K562 (cell line): ENCODE data around the gene TSPAN32. TPM values are rescaled to one million over a fixed set of nuclear protein-coding genes. Genes with fewer than 3 reads are reported as not detected.

Experiments
- ATAC-seq: fragments of 200-7000 bp; cut with Tn5 transposase; 3 replicates; pipeline ENCODE4 v1.9.1; 2020; ENCODE audit warnings: moderate library complexity
- BruUV-seq: library from RNA; stranded (reverse); fragments of 400-500 nt; replicated peaks from 2 replicates; lab custom pipeline; 2021; lab: Mats Ljungman, UMichigan
- CTCF ChIA-PET: fragments of 300-600 bp; formaldehyde crosslinking; extraction: SDS; loops from one replicate; lab custom pipeline; 2021; ENCODE audit warnings: low intra/inter-chr PET ratio; lab: Yijun Ruan, JAX
- POLR2A ChIA-PET: fragments of 300-600, 350-650 bp; sonication (Branson Sonifier 250); formaldehyde crosslinking; extraction: SDS; loops from one replicate; lab custom pipeline; 2021; ENCODE audit warnings: antibody characterized with exemption, inconsistent platforms; lab: Yijun Ruan, JAX
- DNase-seq, 4 experiments: peaks; one replicate each; pipeline versions ENCODE4 v3.0.0 to v3.0.0-alpha.2; 2011 to 2018; ENCODE audit warnings: low spot score in 3 of 4, mixed read lengths in 3 of 4; ENCODE audit errors: extremely low read depth in 1 of 4
- FAIRE-seq: peaks from 2 replicates; lab custom pipeline; 2011; peaks lifted over from hg19 to GRCh38; lab: Jason Lieb, UNC
- H2AFZ ChIP-seq: 2 replicates; pipeline ENCODE4 v1.6.0; 2011; ENCODE audit warnings: low read depth, low read length, control low read depth, inconsistent platforms
- H3K27ac ChIP-seq: fragments of 200-600 bp; 3 replicates; pipeline ENCODE4 v1.8.0; 2011; ENCODE audit warnings: low read depth, mild to moderate bottlenecking, control low read depth, inconsistent platforms, low read length, moderate library complexity, mixed read lengths; ENCODE audit errors: extremely low read depth
- H3K27me3 ChIP-seq, 2 experiments: fragments of 300-600 bp in 1 of 2; 2 replicates in 1 of 2; 3 replicates in 1 of 2; pipeline versions ENCODE4 v1.6.0 to v1.8.0; 2011; ENCODE audit warnings: inconsistent platforms in 2 of 2, low read length in 2 of 2, mild to moderate bottlenecking in 1 of 2, mixed read lengths in 1 of 2, moderate library complexity in 1 of 2; ENCODE audit not compliant: control insufficient read depth in 2 of 2, insufficient read depth in 2 of 2
- H3K36me3 ChIP-seq: fragments of 300-600 bp; 3 replicates; pipeline ENCODE4 v1.8.0; 2011; ENCODE audit warnings: mild to moderate bottlenecking, low read length, inconsistent platforms; ENCODE audit not compliant: control insufficient read depth, insufficient read depth
- H3K4me1 ChIP-seq, 2 experiments: fragments of 200-600 bp in 1 of 2; replicated peaks in 1 of 2; 2 replicates in 1 of 2; 3 replicates in 1 of 2; pipeline versions ENCODE4 v1.5.1 to v1.8.0; 2011; ENCODE audit warnings: inconsistent platforms in 2 of 2, low read length in 2 of 2, mild to moderate bottlenecking in 1 of 2, mixed read lengths in 1 of 2, moderate library complexity in 1 of 2; ENCODE audit not compliant: control insufficient read depth in 2 of 2, insufficient read depth in 2 of 2
- H3K4me2 ChIP-seq: 2 replicates; pipeline ENCODE4 v1.6.1; 2011; ENCODE audit warnings: low read length, control low read depth, inconsistent platforms, mixed read lengths; ENCODE audit not compliant: insufficient read depth
- H3K4me3 ChIP-seq: fragments of 200-600 bp; sonication (generic), shearing (Covaris generic); 2 replicates; pipeline ENCODE4 v1.5.1; 2016; ENCODE audit warnings: control low read depth, inconsistent platforms
- H3K79me2 ChIP-seq: fragments of 200-600 bp; 3 replicates; pipeline ENCODE4 v1.8.0; 2011; ENCODE audit warnings: low read length, inconsistent platforms; ENCODE audit not compliant: control insufficient read depth, insufficient read depth
- H3K9ac ChIP-seq, 2 experiments: 2 replicates each; pipeline versions ENCODE4 v1.6.0 to v1.6.1; 2011; ENCODE audit warnings: low read depth in 2 of 2, low read length in 2 of 2, control low read depth in 1 of 2, inconsistent platforms in 1 of 2, mild to moderate bottlenecking in 1 of 2, mixed read lengths in 1 of 2; ENCODE audit not compliant: insufficient read depth in 1 of 2
- H3K9me1 ChIP-seq: one replicate; pipeline ENCODE4 v1.6.0; 2011; ENCODE audit warnings: inconsistent platforms, mild to moderate bottlenecking, low read length, moderate library complexity; ENCODE audit not compliant: control insufficient read depth, insufficient read depth
- H3K9me3 ChIP-seq: replicated peaks from 2 replicates; pipeline ENCODE4 v1.5.1; 2011; ENCODE audit warnings: low read depth, low read length, inconsistent platforms; ENCODE audit not compliant: control insufficient read depth, insufficient read depth
- H4K20me1 ChIP-seq: replicated peaks from 2 replicates; pipeline ENCODE4 v1.6.1; 2011; ENCODE audit warnings: low read length, inconsistent platforms, mixed read lengths; ENCODE audit not compliant: control insufficient read depth, insufficient read depth
- LCOR ChIP-seq: sonication (generic); formaldehyde crosslinking; IDR thresholded peaks from 2 replicates; pipeline ENCODE4 v1.8.0; 2022; ENCODE audit warnings: mild to moderate bottlenecking, missing genetic modification reagents
- NFYB ChIP-seq: IDR thresholded peaks from 2 replicates; pipeline ENCODE4 v1.6.1; 2011; ENCODE audit warnings: mild to moderate bottlenecking, moderate library complexity; ENCODE audit not compliant: insufficient read length; ENCODE audit errors: extremely low read depth
- NR3C1 ChIP-seq: sonication (generic); formaldehyde crosslinking; IDR thresholded peaks from 2 replicates; pipeline ENCODE4 v1.8.1; 2022; ENCODE audit warnings: missing genetic modification reagents
- POLR2A ChIP-seq: fragments of 450-650 bp; conservative IDR thresholded peaks from 2 replicates; pipeline ENCODE4 v1.6.1; 2016
- ZNF174 ChIP-seq: fragments of 250-450 bp; sonication (Bioruptor Pico); IDR thresholded peaks from 2 replicates; pipeline ENCODE4 v1.4.0; 2020; ENCODE audit warnings: mild to moderate bottlenecking
- ZNF408 ChIP-seq: fragments of 250-450 bp; sonication (Bioruptor Pico); IDR thresholded peaks from 2 replicates; pipeline ENCODE4 v1.4.0; 2020; ENCODE audit warnings: low read depth, mild to moderate bottlenecking, moderate library complexity
- ZNF445 ChIP-seq: fragments of 250-450 bp; sonication (Bioruptor Pico); IDR thresholded peaks from 2 replicates; pipeline ENCODE4 v1.4.0; 2020; ENCODE audit warnings: low read depth, mild to moderate bottlenecking, moderate library complexity
- ZNF668 ChIP-seq: fragments of 250-450 bp; sonication (Bioruptor Pico); IDR thresholded peaks from 2 replicates; pipeline ENCODE4 v1.8.0; 2022; ENCODE audit warnings: mild to moderate bottlenecking, inconsistent platforms
- ZNF830 ChIP-seq: fragments of 250-450 bp; sonication (Bioruptor Pico); IDR thresholded peaks from 2 replicates; pipeline ENCODE4 v1.5.0; 2021; ENCODE audit warnings: mild to moderate bottlenecking
- WGBS: fragments of 100-300 bp; shearing (Covaris generic); methylation state at CpG from one replicate; pipeline ENCODE4 v1.1.6; 2016; ENCODE audit warnings: low coverage, mixed read lengths; ENCODE audit not compliant: insufficient coverage; ENCODE audit errors: missing lambda C conversion rate; 5-methylcytosine and 5-hydroxymethylcytosine counted together
- in situ Hi-C: fragments of 300-500 bp; cut with MboI; formaldehyde crosslinking; loops from 4 replicates; pipeline ENCODE4 v1.15.0; 2018; ENCODE audit warnings: inconsistent platforms, mixed read lengths
- intact Hi-C: fragments of 100-400 bp; cut with micrococcal nuclease; formaldehyde crosslinking; loops from 2 replicates; pipeline ENCODE4 v1.14.2; 2022
- polyA plus RNA-seq, 8 experiments: library from polyadenylated mRNA; depleted of rRNA in 4 of 8; stranded (reverse) in 5 of 8; unstranded in 3 of 8; fragments of >200 nt; fragmentation: Nextera tagmentation in 2 of 8; fragmentation: Illumina TruSeq in 1 of 8; extraction: Ambion mirVana in 2 of 8; extraction: Trizol in 1 of 8; gene quantifications; 2 replicates each; pipeline versions ENCODE4 v1.2.1 to v1.2.3, GENCODE V29; 2011 to 2014; ENCODE audit warnings: inconsistent platforms in 1 of 8, missing spikeins in 1 of 8
- total RNA-seq, 7 experiments: library from RNA; depleted of rRNA in 6 of 7; stranded (reverse); fragments of >200 nt in 6 of 7; fragmentation: Illumina TruSeq in 2 of 7; extraction: Trizol in 2 of 7; gene quantifications; 2 replicates each; pipeline versions ENCODE4 v1.2.1 to v1.2.3, GENCODE V29; 2011 to 2021; ENCODE audit warnings: low replicate concordance in 1 of 7
- TF ChIP-seq, protein P1 (sequence below), 3 experiments: fragments of 200-800 bp in 1 of 3; fragments of 250-450 bp in 1 of 3; fragments of 450-650 bp in 1 of 3; sonication (Bioruptor Pico) in 1 of 3; sonication (Bioruptor generic) in 1 of 3; formaldehyde crosslinking in 1 of 3; IDR thresholded peaks; 2 replicates each; pipeline versions ENCODE4 v1.6.1 to v1.8.0; 2016 to 2022; ENCODE audit warnings: mild to moderate bottlenecking in 2 of 3, missing genetic modification characterization in 2 of 3, missing compliant biosample characterization in 1 of 3, moderate library complexity in 1 of 3
- TF ChIP-seq, protein P2 (sequence below): IDR thresholded peaks from 2 replicates; pipeline ENCODE4 v1.6.1; 2016; ENCODE audit warnings: missing genetic modification characterization, missing compliant biosample characterization
- TF ChIP-seq, protein P3 (sequence below): fragments of 450-650 bp; IDR thresholded peaks from 2 replicates; pipeline ENCODE4 v1.6.1; 2017; ENCODE audit warnings: mild to moderate bottlenecking, moderate library complexity
- TF ChIP-seq, protein P4 (sequence below): fragments of 450-650 bp; IDR thresholded peaks from 2 replicates; pipeline ENCODE4 v1.6.1; 2016; ENCODE audit warnings: missing biosample characterization, missing genetic modification characterization

The TSPAN32 gene
- total and polyA plus RNA-seq, 9 of the 15 experiments (the other 6 are each of a cell fraction or from before 2014, with no cell fraction given): 0.21 to 7.3 (median 2.6) TPM

DNA sequence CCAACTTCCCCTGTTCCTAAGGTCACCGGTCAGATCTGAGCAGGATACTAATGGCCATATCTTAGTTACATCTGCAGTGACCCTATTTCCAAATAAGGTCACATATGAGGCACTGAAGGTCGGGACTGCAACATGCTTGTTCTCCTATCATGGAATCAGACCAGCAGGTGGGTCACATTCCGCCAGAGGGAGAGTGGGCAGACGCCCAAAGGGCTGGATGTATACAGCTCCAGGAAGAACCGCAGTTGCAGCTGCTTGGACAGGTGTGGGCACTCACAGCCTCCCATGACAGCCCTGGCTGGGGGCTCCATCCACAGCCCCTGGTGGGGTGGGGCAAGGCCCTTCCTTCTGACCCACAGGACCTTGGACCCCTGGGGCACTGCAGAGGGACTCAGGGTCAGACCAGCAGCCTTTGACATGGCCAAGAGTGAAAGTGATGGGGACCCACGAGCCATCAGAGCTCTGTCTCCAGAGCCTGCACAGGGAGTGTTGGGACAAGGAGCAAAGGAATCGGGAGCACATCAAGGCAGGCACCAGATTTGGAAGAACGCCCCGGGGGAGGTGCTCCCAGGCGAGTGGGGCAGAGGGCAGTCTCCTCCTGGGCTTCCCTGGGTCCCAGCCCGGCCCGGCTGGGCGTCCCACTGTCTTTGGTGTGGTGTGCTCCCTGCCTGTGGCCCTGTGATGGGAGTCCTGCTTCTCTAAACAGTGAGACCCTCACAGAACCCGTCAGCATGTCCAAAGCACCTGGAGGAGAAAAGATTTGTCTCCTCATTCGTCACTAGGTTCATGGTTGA, 62.0 kb downstream of the TSPAN32 start:
- FAIRE-seq: no peak
- CTCF ChIA-PET: no interaction called here
- 8% methylated on average over 11 of the region's 15 CpGs for WGBS
- no peak overlapping the region for H3K9ac ChIP-seq
- intact Hi-C loops (no loop called here), in situ Hi-C loops (no loop called here)
- H3K9me3 ChIP-seq: no peaks in the 10 kb centered on the region
- POLR2A ChIA-PET: interaction anchor here (1.0 to 1.6 kb wide), 3 partner anchors 9 to 14 kb away, joined by 3 to 7 read pairs (median 4); partner anchors contain the start of gene CD81
- H4K20me1 ChIP-seq: peaks cover 22% of the 10 kb centered on the region
- H3K4me1 ChIP-seq: peaks cover 0 to 7% of the 10 kb centered on the region in 2 experiments; a peak in 2 of 5 replicates
- no peak overlapping the region for H3K27ac ChIP-seq
- ATAC-seq: no peak
- H3K27me3 ChIP-seq: peaks cover 22 to 84% of the 10 kb centered on the region in 2 experiments
- H2AFZ ChIP-seq: no peak overlapping the region
- no peak overlapping the region for H3K4me2 ChIP-seq
- no peaks in the 10 kb centered on the region for H3K9me1 ChIP-seq
- no peaks in the 10 kb centered on the region for H3K79me2 ChIP-seq
- H3K4me3 ChIP-seq: no peak overlapping the region
- BruUV-seq: no TSS peak
- TF ChIP-seq POLR2A (no peak), NR3C1 (CRISPR knock-in tag) (no peak), LCOR (CRISPR knock-in tag) (no peak), ZNF174 (no peak), ZNF668 (CRISPR knock-in tag) (no peak), ZNF408 (CRISPR knock-in tag) (no peak), NFYB (no peak), ZNF445 (CRISPR knock-in tag) (no peak), ZNF830 (no peak)
- TF ChIP-seq, protein P1, sequence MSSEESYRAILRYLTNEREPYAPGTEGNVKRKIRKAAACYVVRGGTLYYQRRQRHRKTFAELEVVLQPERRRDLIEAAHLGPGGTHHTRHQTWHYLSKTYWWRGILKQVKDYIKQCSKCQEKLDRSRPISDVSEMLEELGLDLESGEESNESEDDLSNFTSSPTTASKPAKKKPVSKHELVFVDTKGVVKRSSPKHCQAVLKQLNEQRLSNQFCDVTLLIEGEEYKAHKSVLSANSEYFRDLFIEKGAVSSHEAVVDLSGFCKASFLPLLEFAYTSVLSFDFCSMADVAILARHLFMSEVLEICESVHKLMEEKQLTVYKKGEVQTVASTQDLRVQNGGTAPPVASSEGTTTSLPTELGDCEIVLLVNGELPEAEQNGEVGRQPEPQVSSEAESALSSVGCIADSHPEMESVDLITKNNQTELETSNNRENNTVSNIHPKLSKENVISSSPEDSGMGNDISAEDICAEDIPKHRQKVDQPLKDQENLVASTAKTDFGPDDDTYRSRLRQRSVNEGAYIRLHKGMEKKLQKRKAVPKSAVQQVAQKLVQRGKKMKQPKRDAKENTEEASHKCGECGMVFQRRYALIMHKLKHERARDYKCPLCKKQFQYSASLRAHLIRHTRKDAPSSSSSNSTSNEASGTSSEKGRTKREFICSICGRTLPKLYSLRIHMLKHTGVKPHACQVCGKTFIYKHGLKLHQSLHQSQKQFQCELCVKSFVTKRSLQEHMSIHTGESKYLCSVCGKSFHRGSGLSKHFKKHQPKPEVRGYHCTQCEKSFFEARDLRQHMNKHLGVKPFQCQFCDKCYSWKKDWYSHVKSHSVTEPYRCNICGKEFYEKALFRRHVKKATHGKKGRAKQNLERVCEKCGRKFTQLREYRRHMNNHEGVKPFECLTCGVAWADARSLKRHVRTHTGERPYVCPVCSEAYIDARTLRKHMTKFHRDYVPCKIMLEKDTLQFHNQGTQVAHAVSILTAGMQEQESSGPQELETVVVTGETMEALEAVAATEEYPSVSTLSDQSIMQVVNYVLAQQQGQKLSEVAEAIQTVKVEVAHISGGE (CRISPR knock-in tag; IDR thresholded peaks at IDR 0.05): no peak
- TF ChIP-seq, protein P2, sequence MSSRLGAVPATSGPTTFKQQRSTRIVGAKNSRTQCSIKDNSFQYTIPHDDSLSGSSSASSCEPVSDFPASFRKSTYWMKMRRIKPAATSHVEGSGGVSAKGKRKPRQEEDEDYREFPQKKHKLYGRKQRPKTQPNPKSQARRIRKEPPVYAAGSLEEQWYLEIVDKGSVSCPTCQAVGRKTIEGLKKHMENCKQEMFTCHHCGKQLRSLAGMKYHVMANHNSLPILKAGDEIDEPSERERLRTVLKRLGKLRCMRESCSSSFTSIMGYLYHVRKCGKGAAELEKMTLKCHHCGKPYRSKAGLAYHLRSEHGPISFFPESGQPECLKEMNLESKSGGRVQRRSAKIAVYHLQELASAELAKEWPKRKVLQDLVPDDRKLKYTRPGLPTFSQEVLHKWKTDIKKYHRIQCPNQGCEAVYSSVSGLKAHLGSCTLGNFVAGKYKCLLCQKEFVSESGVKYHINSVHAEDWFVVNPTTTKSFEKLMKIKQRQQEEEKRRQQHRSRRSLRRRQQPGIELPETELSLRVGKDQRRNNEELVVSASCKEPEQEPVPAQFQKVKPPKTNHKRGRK (tag): no peak
- TF ChIP-seq, protein P3, sequence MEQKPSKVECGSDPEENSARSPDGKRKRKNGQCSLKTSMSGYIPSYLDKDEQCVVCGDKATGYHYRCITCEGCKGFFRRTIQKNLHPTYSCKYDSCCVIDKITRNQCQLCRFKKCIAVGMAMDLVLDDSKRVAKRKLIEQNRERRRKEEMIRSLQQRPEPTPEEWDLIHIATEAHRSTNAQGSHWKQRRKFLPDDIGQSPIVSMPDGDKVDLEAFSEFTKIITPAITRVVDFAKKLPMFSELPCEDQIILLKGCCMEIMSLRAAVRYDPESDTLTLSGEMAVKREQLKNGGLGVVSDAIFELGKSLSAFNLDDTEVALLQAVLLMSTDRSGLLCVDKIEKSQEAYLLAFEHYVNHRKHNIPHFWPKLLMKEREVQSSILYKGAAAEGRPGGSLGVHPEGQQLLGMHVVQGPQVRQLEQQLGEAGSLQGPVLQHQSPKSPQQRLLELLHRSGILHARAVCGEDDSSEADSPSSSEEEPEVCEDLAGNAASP: no peak
- TF ChIP-seq, protein P4, sequence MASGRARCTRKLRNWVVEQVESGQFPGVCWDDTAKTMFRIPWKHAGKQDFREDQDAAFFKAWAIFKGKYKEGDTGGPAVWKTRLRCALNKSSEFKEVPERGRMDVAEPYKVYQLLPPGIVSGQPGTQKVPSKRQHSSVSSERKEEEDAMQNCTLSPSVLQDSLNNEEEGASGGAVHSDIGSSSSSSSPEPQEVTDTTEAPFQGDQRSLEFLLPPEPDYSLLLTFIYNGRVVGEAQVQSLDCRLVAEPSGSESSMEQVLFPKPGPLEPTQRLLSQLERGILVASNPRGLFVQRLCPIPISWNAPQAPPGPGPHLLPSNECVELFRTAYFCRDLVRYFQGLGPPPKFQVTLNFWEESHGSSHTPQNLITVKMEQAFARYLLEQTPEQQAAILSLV (tag): no peak
- TF ChIP-seq, all 486 proteins: peak for 0
- no peaks in the 10 kb centered on the region for H3K36me3 ChIP-seq
- DNase-seq: no peak
